Liver (tissue), 9 donors: ENCODE results near the gene SCP2. TPM values are rescaled to one million over a fixed set of nuclear protein-coding genes. Genes with fewer than 3 reads are reported as not detected.

Source experiments
- DNase-seq: peaks from one replicate; pipeline ENCODE4 v3.0.0-alpha.2; 2017; ENCODE audit warnings: low spot score
- H3K27ac ChIP-seq, 2 donors: one replicate each; pipeline ENCODE4 v1.7.0; 2013; ENCODE audit warnings: inconsistent platforms in 2 of 2, low read length in 2 of 2, control low read depth in 1 of 2, low read depth in 1 of 2, mild to moderate bottlenecking in 1 of 2
- H3K27me3 ChIP-seq, 4 donors: one replicate each; pipeline versions ENCODE4 v1.6.1 to v1.7.0; 2013; ENCODE audit warnings: low read length in 3 of 4, inconsistent platforms in 1 of 4, mild to moderate bottlenecking in 1 of 4, moderate library complexity in 1 of 4; ENCODE audit not compliant: control insufficient read depth in 4 of 4, insufficient read depth in 4 of 4
- H3K36me3 ChIP-seq, 4 donors: one replicate each; pipeline versions ENCODE4 v1.6.1 to v1.7.0; 2013; ENCODE audit warnings: low read length in 3 of 4, mild to moderate bottlenecking in 3 of 4, low read depth in 1 of 4, moderate library complexity in 1 of 4; ENCODE audit not compliant: control insufficient read depth in 4 of 4, insufficient read depth in 3 of 4
- H3K4me1 ChIP-seq, 4 donors: one replicate each; pipeline versions ENCODE4 v1.6.1 to v1.7.0; 2013; ENCODE audit warnings: low read length in 3 of 4, mild to moderate bottlenecking in 3 of 4, moderate library complexity in 1 of 4; ENCODE audit not compliant: control insufficient read depth in 4 of 4, insufficient read depth in 4 of 4
- H3K4me3 ChIP-seq, 3 donors: one replicate each; pipeline versions ENCODE4 v1.6.1 to v1.7.0; 2013; ENCODE audit warnings: low read length in 3 of 3, control low read depth in 1 of 3, low read depth in 1 of 3, mild to moderate bottlenecking in 1 of 3
- H3K9ac ChIP-seq, 2 donors: one replicate each; pipeline ENCODE4 v1.7.0; 2013; ENCODE audit warnings: low read length in 2 of 2, mild to moderate bottlenecking in 2 of 2, moderate library complexity in 2 of 2, control low read depth in 1 of 2, low read depth in 1 of 2
- H3K9me3 ChIP-seq, 4 donors: one replicate each; pipeline versions ENCODE4 v1.6.1 to v1.7.0; 2013; ENCODE audit warnings: low read length in 3 of 4; ENCODE audit not compliant: control insufficient read depth in 4 of 4
- ATF3 ChIP-seq: IDR thresholded peaks from 2 replicates; pipeline ENCODE4 v1.6.1; 2016; ENCODE audit warnings: antibody characterized with exemption
- EGR1 ChIP-seq, 2 donors: IDR thresholded peaks; 2 replicates each; pipeline ENCODE4 v1.6.1; 2016 to 2018; ENCODE audit warnings: antibody characterized with exemption in 2 of 2, low read depth in 2 of 2
- FOXA1 ChIP-seq: IDR thresholded peaks from 2 replicates; pipeline ENCODE4 v1.6.1; 2016; ENCODE audit warnings: antibody characterized with exemption
- FOXA2 ChIP-seq: IDR thresholded peaks from 2 replicates; pipeline ENCODE4 v1.6.1; 2016; ENCODE audit warnings: antibody characterized with exemption
- GABPA ChIP-seq, 2 donors: IDR thresholded peaks in 1 of 2; conservative IDR thresholded peaks in 1 of 2; 2 replicates each; pipeline ENCODE4 v1.6.1; 2016; ENCODE audit warnings: antibody characterized with exemption in 2 of 2, mild to moderate bottlenecking in 1 of 2, moderate library complexity in 1 of 2
- HNF4G ChIP-seq: IDR thresholded peaks from 2 replicates; pipeline ENCODE4 v1.6.1; 2016; ENCODE audit warnings: antibody characterized with exemption
- JUND ChIP-seq, 2 donors: IDR thresholded peaks; 2 replicates each; pipeline ENCODE4 v1.6.1; 2016; ENCODE audit warnings: antibody characterized with exemption in 2 of 2
- NR2F2 ChIP-seq: IDR thresholded peaks from 2 replicates; pipeline ENCODE4 v1.6.1; 2016; ENCODE audit warnings: antibody characterized with exemption
- RAD21 ChIP-seq, 2 donors: IDR thresholded peaks; 2 replicates each; pipeline ENCODE4 v1.6.1; 2016; ENCODE audit warnings: antibody characterized with exemption in 2 of 2, mild to moderate bottlenecking in 2 of 2
- REST ChIP-seq: IDR thresholded peaks from 2 replicates; pipeline ENCODE4 v1.6.1; 2016; ENCODE audit warnings: antibody characterized with exemption, mild to moderate bottlenecking
- RXRA ChIP-seq, 2 donors: IDR thresholded peaks; 2 replicates each; pipeline ENCODE4 v1.6.1; 2017 to 2018; ENCODE audit warnings: antibody characterized with exemption in 2 of 2, mild to moderate bottlenecking in 1 of 2
- SP1 ChIP-seq: IDR thresholded peaks from 2 replicates; pipeline ENCODE4 v1.6.1; 2018; ENCODE audit warnings: antibody characterized with exemption, mild to moderate bottlenecking
- TAF1 ChIP-seq: conservative IDR thresholded peaks from 2 replicates; pipeline ENCODE4 v1.6.1; 2016; ENCODE audit warnings: antibody characterized with exemption, mild to moderate bottlenecking
- YY1 ChIP-seq: IDR thresholded peaks from 2 replicates; pipeline ENCODE4 v1.6.1; 2016; ENCODE audit warnings: antibody characterized with exemption, mild to moderate bottlenecking
- WGBS: extraction: QIAGEN DNeasy Blood & Tissue Kit; methylation state at CpG from one replicate; pipeline ENCODE4 v1.1.7; 2013; 5-methylcytosine and 5-hydroxymethylcytosine counted together
- polyA plus RNA-seq, 2 donors: library from polyadenylated mRNA; stranded (reverse) in 1 of 2; unstranded in 1 of 2; fragments of 200-250 nt in 1 of 2; fragments of >200 nt in 1 of 2; fragmentation: Nextera tagmentation in 1 of 2; extraction: Ambion mirVana in 1 of 2; gene quantifications; one replicate each; pipeline versions ENCODE4 v1.2.1 to v1.2.3, GENCODE V29; 2013 to 2015
- total RNA-seq, 2 donors: library from RNA; depleted of rRNA; stranded (reverse); fragments of >200 nt; gene quantifications; one replicate each; pipeline ENCODE4 v1.2.3, GENCODE V29; 2014
- TF ChIP-seq, protein P1 (sequence below): IDR thresholded peaks from 2 replicates; pipeline ENCODE4 v1.6.1; 2016; ENCODE audit warnings: antibody characterized with exemption
- TF ChIP-seq, protein P2 (sequence below): IDR thresholded peaks from 2 replicates; pipeline ENCODE4 v1.6.1; 2016; ENCODE audit warnings: antibody characterized with exemption
- TF ChIP-seq, protein P3 (sequence below): fragments of 150-350 bp; IDR thresholded peaks from 2 replicates; pipeline ENCODE4 v1.5.1; 2017; ENCODE audit warnings: improper control_type of control experiment, low read depth, low read length; ENCODE audit not compliant: missing input control
- donor health status: healthy.
- donor health status: healthy.
- donor health status: healthy.
- donor health status: healthy.
- donor health status: healthy.

Gene SCP2
- total and polyA plus RNA-seq, 4 donors = 122 to 811 (median 529) TPM

DNA sequence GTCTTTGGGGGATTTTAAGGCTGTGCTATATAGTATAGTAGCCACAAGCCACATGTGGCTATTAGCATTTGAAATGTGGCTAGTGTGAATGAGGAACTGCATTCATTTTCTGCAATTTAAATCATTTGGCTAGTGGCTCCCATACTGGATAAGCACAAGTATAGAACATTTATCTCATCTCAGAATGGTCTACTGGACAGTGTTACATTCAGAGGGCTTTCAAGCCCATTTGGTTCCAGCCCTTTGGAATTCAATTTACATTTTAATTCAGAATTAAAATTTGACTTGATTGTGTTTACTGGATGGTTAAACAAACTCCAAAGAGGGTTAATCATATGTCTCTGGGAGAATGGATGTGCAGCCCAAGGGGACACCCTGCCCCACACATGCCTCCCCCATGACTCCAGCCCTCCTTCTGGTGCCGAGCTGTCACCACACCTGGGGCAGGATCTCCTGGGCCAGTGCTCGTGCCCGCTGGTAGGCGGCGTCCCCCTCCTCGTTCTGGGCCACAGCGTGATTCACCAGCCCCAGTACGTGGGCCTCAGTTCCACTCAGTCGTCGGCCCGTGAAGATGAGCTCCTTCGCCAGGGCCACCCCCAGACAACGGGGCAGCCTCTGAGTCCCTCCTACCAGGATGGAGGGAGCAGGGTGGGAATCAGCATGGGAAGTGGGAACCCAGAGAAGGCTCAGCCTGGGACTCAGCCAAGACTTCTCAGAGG lies 22.7 kb upstream of the SCP2 start:
- TF ChIP-seq JUND (IDR thresholded peaks at IDR 0.05) (no peak), GABPA (IDR thresholded peaks at IDR 0.05 in 1 of 2, conservative IDR thresholded peaks at IDR 0.05 in 1 of 2) (no peak), RAD21 (IDR thresholded peaks at IDR 0.05) (no peak), FOXA1 (no peak), SP1 (no peak), ATF3 (no peak), TAF1 (no peak), EGR1 (IDR thresholded peaks at IDR 0.05; ENCODE audit: low read depth in 2 of 2) (no peak)
- TF ChIP-seq, protein P1, sequence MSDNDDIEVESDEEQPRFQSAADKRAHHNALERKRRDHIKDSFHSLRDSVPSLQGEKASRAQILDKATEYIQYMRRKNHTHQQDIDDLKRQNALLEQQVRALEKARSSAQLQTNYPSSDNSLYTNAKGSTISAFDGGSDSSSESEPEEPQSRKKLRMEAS = no peak
- TF ChIP-seq, protein P2, sequence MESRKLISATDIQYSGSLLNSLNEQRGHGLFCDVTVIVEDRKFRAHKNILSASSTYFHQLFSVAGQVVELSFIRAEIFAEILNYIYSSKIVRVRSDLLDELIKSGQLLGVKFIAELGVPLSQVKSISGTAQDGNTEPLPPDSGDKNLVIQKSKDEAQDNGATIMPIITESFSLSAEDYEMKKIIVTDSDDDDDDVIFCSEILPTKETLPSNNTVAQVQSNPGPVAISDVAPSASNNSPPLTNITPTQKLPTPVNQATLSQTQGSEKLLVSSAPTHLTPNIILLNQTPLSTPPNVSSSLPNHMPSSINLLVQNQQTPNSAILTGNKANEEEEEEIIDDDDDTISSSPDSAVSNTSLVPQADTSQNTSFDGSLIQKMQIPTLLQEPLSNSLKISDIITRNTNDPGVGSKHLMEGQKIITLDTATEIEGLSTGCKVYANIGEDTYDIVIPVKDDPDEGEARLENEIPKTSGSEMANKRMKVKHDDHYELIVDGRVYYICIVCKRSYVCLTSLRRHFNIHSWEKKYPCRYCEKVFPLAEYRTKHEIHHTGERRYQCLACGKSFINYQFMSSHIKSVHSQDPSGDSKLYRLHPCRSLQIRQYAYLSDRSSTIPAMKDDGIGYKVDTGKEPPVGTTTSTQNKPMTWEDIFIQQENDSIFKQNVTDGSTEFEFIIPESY = no peak
- Histone ChIP-seq H3K36me3 (peaks cover 0 to 17% (median 3%) of the 10 kb centered on the region in 4 donors), H3K27ac (peak overlapping the region in 1 of 2 donors; percentile 17), H3K4me3 (no peak overlapping the region), H3K4me1 (peaks cover 19 to 70% (median 58%) of the 10 kb centered on the region in 4 donors), H3K9me3 (no peaks in the 10 kb centered on the region), H3K27me3 (no peaks in the 10 kb centered on the region), H3K9ac (no peak overlapping the region)
- no peak for DNase-seq
- WGBS = 95% methylated on average over 13 of the region's 13 CpGs

DNA sequence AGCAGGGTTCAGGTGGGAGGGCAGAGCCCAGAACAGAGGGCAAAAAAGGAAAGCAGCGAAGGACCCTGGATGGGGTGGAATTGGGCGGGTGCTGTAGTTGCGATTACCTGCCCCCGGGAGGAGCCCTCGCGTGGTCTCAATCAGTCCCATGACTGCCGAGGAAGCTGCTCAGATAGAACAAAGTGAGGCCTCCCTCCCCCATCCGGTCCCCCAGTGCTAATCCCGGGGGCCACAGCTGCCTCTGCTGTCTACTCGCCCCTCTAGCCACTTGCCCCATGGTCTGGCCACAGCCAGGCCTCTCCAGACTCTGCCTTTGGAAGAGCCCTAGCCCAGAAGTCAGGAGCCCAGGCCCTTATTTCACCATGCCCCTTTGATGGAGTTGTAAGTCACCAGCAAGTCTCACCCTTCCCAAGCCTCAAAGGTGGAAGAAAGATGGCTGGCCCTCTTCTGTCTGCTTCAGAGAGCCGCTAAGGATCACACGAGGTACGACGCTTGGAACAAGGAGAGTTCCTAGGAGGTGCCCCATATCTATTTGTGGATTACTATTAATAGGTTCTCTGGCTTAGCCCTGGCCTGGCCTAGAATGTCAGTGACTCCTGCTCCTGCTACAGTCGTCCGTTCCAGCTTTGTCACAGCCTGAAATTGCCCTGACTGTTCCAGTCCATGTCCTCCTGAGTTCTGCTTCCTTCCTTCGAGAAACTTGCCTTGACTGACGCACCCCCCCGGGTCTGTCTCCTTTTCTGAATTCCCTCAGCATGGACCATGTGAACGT lies 22.0 kb upstream of the SCP2 start:
- peak overlapping the region in 1 of 2 donors; percentile 28 for H3K9ac ChIP-seq
- peak overlapping the region; percentile 44 to 46 for H3K27ac ChIP-seq
- H3K9me3 ChIP-seq = no peaks in the 10 kb centered on the region
- 62% methylated on average over 20 of the region's 20 CpGs for WGBS
- peaks cover 0 to 17% (median 3%) of the 10 kb centered on the region in 4 donors for H3K36me3 ChIP-seq
- peaks cover 19 to 68% (median 57%) of the 10 kb centered on the region in 4 donors for H3K4me1 ChIP-seq
- no peak overlapping the region for H3K4me3 ChIP-seq
- H3K27me3 ChIP-seq = no peaks in the 10 kb centered on the region
- DNase-seq = no peak
- no peak for TF ChIP-seq FOXA2
- no peak for TF ChIP-seq RXRA (IDR thresholded peaks at IDR 0.05)
- no peak for TF ChIP-seq FOXA1
- TF ChIP-seq REST = no peak
- TF ChIP-seq SP1 = no peak
- peak; percentile 38 to 57 for TF ChIP-seq RAD21 (IDR thresholded peaks at IDR 0.05)
- no peak for TF ChIP-seq ATF3
- no peak for TF ChIP-seq HNF4G
- TF ChIP-seq, protein P2 = no peak
- TF ChIP-seq EGR1 (IDR thresholded peaks at IDR 0.05; ENCODE audit: low read depth in 2 of 2) = no peak
- TF ChIP-seq, protein P3, sequence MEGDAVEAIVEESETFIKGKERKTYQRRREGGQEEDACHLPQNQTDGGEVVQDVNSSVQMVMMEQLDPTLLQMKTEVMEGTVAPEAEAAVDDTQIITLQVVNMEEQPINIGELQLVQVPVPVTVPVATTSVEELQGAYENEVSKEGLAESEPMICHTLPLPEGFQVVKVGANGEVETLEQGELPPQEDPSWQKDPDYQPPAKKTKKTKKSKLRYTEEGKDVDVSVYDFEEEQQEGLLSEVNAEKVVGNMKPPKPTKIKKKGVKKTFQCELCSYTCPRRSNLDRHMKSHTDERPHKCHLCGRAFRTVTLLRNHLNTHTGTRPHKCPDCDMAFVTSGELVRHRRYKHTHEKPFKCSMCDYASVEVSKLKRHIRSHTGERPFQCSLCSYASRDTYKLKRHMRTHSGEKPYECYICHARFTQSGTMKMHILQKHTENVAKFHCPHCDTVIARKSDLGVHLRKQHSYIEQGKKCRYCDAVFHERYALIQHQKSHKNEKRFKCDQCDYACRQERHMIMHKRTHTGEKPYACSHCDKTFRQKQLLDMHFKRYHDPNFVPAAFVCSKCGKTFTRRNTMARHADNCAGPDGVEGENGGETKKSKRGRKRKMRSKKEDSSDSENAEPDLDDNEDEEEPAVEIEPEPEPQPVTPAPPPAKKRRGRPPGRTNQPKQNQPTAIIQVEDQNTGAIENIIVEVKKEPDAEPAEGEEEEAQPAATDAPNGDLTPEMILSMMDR = peak; percentile 25
- TF ChIP-seq YY1 = no peak
- TF ChIP-seq NR2F2 = no peak
- TF ChIP-seq GABPA (IDR thresholded peaks at IDR 0.05 in 1 of 2, conservative IDR thresholded peaks at IDR 0.05 in 1 of 2) = no peak
- TF ChIP-seq JUND (IDR thresholded peaks at IDR 0.05) = no peak
